ENCODE results near the gene FRS3. TPM values are rescaled to one million over a fixed set of nuclear protein-coding genes. Genes with fewer than 3 reads are reported as not detected.

FRS3 gene
- total RNA-seq, 1 donor from 2014 or later = 7.6 TPM

DNA sequence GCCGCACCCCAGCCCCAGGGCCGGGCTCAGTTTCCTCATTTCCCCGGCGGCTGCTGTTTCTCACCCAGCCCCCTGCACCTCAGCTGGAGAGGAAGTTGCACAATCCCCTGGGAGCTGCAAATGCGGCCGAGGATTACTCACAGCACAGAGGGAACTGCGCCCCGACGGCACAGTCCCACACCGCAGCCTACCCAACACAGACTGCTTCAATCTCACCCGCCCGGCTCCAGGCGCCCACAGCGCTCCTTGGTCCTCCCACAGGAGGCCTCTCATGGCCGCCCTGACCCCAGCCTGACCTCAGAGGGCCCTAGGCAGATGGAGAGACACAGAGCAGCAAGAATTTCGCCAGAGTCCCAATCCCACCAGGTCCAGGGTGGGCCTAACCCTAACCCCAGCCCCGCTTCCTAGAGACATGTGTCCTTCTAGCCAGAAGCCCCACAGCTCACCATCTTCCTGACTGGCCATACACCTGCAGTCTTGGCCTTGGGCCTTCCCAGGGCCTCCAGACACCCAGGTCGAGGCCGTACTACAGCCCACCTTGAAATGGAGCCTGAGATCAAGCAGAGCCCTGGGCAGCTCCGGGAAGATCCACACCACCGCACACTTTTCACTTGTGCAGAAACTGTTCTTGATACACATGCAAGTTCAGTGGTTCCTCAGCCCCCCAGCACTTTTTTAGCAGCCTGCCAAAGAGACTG is 56.0 kb downstream of the FRS3 start:
- H3K27me3 Mint-ChIP-seq = no peaks in the 10 kb centered on the region
- no peaks in the 10 kb centered on the region for H3K36me3 Mint-ChIP-seq (ENCODE audit: insufficient read depth)
- DNase-seq (ENCODE audit: low spot score, unreplicated experiment) = no peak
- no peak for TF ChIP-seq CTCF (IDR thresholded peaks at IDR 0.05; ENCODE audit: unreplicated experiment)
- no peak overlapping the region for H3K27ac Mint-ChIP-seq
- peaks cover 6% of the 10 kb centered on the region for H3K4me1 Mint-ChIP-seq (ENCODE audit: low read depth)
- no peak overlapping the region for H3K4me3 Mint-ChIP-seq (ENCODE audit: low read depth)
- H3K9me3 Mint-ChIP-seq (ENCODE audit: low read depth) = no peaks in the 10 kb centered on the region

GRCh38 chr6:41722969-41723529 is 56.7 kb downstream of the FRS3 start:
- no peaks in the 10 kb centered on the region for H3K27me3 Mint-ChIP-seq
- H3K4me3 Mint-ChIP-seq (ENCODE audit: low read depth) = no peak overlapping the region
- TF ChIP-seq CTCF (IDR thresholded peaks at IDR 0.05; ENCODE audit: unreplicated experiment) = no peak
- no peaks in the 10 kb centered on the region for H3K9me3 Mint-ChIP-seq (ENCODE audit: low read depth)
- peaks cover 6% of the 10 kb centered on the region for H3K4me1 Mint-ChIP-seq (ENCODE audit: low read depth)
- no peak overlapping the region for H3K27ac Mint-ChIP-seq
- DNase-seq (ENCODE audit: low spot score, unreplicated experiment) = no peak
- no peaks in the 10 kb centered on the region for H3K36me3 Mint-ChIP-seq (ENCODE audit: insufficient read depth)

GRCh38 chr6:41721414-41721813 is 58.3 kb downstream of the FRS3 start:
- H3K4me1 Mint-ChIP-seq (ENCODE audit: low read depth) = peaks cover 6% of the 10 kb centered on the region

GRCh38 chr6:41720783-41721182 is 58.9 kb downstream of the FRS3 start:
- Mint-ChIP-seq H3K36me3 (ENCODE audit: insufficient read depth) (no peaks in the 10 kb centered on the region), H3K27ac (no peak overlapping the region)

More at GRCh38 chr6:41721414-41721813, 58.3 kb downstream of the FRS3 start:
- no peak for DNase-seq (ENCODE audit: low spot score, unreplicated experiment)
- Mint-ChIP-seq H3K27ac (no peak overlapping the region), H3K36me3 (ENCODE audit: insufficient read depth) (no peaks in the 10 kb centered on the region), H3K4me3 (ENCODE audit: low read depth) (no peak overlapping the region), H3K27me3 (no peaks in the 10 kb centered on the region), H3K9me3 (ENCODE audit: low read depth) (no peaks in the 10 kb centered on the region)
- TF ChIP-seq CTCF (IDR thresholded peaks at IDR 0.05; ENCODE audit: unreplicated experiment) = no peak

GRCh38 chr6:41720262-41720620 is 59.5 kb downstream of the FRS3 start:
- DNase-seq (ENCODE audit: low spot score, unreplicated experiment) = no peak
- Mint-ChIP-seq H3K27ac (no peak overlapping the region), H3K27me3 (no peaks in the 10 kb centered on the region), H3K36me3 (ENCODE audit: insufficient read depth) (no peaks in the 10 kb centered on the region), H3K4me3 (ENCODE audit: low read depth) (no peak overlapping the region), H3K9me3 (ENCODE audit: low read depth) (no peaks in the 10 kb centered on the region), H3K4me1 (ENCODE audit: low read depth) (peaks cover 6% of the 10 kb centered on the region)
- TF ChIP-seq CTCF (IDR thresholded peaks at IDR 0.05; ENCODE audit: unreplicated experiment) = no peak

More at GRCh38 chr6:41720783-41721182, 58.9 kb downstream of the FRS3 start:
- no peaks in the 10 kb centered on the region for H3K9me3 Mint-ChIP-seq (ENCODE audit: low read depth)
- H3K4me1 Mint-ChIP-seq (ENCODE audit: low read depth) = peaks cover 6% of the 10 kb centered on the region
- no peak overlapping the region for H3K4me3 Mint-ChIP-seq (ENCODE audit: low read depth)
- no peaks in the 10 kb centered on the region for H3K27me3 Mint-ChIP-seq
- DNase-seq (ENCODE audit: low spot score, unreplicated experiment) = no peak
- no peak for TF ChIP-seq CTCF (IDR thresholded peaks at IDR 0.05; ENCODE audit: unreplicated experiment)

Other genes starting within 250 kb of the FRS3 start
- gene FOXP4, start 233.5 kb downstream of the FRS3 start, total RNA-seq = 124 and 137 TPM in 2 replicates
- gene MDFI, start 141.4 kb downstream of the FRS3 start, total RNA-seq = 48.3 and 59.4 TPM in 2 replicates
- 0.48 and 0.55 TPM in 2 replicates for gene TFEB, start 44.3 kb downstream of the FRS3 start, total RNA-seq
- not detected in 2 replicates for gene PGC, start 32.5 kb downstream of the FRS3 start, total RNA-seq
- gene PRICKLE4, start 882 bp upstream of the FRS3 start, total RNA-seq = 4.3 and 4.9 TPM in 2 replicates
- gene TOMM6, start 7.8 kb upstream of the FRS3 start, total RNA-seq = 172 and 184 TPM in 2 replicates
- 17.3 and 19.4 TPM in 2 replicates for gene USP49, start 115.5 kb upstream of the FRS3 start, total RNA-seq
- 31.2 and 37.1 TPM in 2 replicates for gene MED20, start 141.2 kb upstream of the FRS3 start, total RNA-seq
- 32.8 and 35.0 TPM in 2 replicates for gene BYSL, start 141.6 kb upstream of the FRS3 start, total RNA-seq
- 10.4 and 11.7 TPM in 2 replicates for gene CCND3, start 161.9 kb upstream of the FRS3 start, total RNA-seq